ENCODE results near the gene PCDHGA7.
"Not testable (repeated sequence)": the region's sequence is repeated elsewhere in the genome, so short reads cannot be mapped to it uniquely, and the experiment has no call there.

PCDHGA7 gene

DNA sequence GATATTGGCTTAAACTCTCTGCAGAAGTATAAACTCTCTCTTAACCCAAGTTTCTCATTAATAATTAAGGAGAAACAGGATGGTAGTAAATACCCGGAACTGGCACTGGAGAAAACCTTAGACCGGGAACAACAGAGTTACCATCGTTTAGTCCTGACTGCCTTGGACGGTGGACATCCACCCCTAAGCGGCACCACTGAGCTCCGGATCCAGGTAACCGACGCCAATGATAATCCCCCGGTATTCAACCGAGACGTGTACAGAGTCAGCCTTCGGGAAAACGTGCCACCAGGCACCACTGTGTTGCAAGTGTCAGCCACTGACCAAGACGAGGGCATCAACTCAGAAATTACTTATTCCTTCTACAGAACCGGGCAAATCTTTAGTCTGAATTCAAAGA lies 16.1 kb downstream of the PCDHGA7 start:
- DNase-seq (ENCODE audit: low read depth) = no peak

DNA sequence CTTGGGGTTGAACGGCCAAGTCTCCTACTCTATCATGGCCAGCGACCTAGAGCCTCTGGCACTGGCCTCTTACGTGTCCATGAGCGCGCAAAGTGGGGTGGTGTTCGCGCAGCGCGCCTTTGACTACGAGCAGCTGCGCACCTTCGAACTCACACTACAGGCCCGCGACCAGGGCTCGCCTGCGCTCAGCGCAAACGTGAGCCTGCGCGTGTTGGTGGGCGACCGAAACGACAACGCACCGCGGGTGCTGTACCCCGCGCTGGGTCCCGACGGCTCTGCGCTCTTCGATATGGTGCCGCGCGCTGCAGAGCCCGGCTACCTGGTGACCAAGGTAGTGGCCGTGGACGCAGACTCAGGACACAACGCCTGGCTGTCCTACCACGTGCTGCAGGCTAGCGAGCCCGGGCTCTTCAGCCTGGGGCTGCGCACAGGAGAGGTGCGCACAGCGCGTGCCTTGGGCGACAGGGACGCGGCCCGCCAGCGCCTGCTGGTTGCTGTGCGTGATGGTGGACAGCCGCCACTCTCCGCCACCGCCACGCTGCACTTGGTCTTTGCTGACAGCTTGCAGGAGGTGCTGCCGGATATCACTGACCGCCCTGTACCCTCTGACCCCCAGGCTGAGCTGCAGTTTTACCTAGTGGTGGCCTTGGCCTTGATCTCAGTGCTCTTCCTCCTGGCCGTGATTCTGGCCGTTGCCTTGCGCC lies 17.2 kb downstream of the PCDHGA7 start:
- no peak for DNase-seq (ENCODE audit: low read depth)

DNA sequence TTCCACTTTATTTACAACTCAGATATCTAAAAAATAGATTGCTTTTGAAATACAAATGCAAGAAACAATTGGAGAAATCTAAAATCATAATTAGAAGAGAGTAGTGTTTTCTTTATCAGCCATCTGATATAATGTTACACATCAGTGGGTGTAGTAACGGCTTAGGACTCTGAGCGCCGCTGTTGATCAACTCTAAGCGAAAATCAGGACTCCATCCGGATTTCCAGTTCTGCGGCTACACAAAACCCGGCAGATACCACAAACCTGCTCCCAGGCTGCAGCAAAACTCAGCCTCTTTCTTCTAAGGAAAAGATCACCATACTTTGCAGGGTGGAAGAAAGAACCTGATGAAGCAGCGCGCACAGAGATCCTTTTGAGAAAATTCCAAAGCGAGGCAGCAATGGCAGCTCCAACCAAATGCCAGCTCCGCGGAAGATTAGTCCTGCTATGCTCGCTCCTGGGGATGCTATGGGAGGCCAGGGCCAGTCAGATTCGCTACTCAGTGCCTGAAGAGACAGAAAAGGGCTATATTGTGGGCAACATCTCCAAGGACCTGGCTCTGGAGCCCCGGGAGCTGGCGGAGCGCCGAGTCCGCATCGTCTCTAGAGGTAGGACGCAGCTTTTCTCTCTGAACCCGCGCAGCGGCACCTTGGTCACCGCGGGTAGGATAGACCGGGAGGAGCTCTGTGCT lies 20.2 kb downstream of the PCDHGA7 start, which contains the start of gene PCDHGA9:
PCDHGA9 (plus strand) TSS at position 226 of the 691 bp plus-strand sequence; CDS start at position 401, 175 bp downstream.
- no peak for DNase-seq (ENCODE audit: low read depth)

DNA sequence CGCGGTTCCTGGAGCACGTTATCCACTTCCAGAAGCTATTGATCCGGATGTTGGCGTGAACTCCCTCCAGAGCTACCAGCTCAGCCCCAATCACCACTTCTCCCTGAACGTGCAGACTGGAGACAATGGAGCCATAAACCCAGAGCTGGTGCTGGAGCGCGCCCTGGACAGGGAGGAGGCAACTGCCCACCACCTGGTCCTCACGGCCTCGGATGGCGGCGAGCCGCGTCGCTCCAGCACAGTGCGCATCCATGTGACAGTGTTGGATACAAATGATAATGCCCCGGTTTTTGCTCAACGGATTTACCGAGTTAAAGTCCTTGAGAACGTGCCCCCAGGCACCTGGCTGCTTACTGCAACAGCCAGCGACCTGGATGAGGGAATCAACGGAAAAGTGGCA lies 20.8 kb downstream of the PCDHGA7 start:
- no peak for DNase-seq (ENCODE audit: low read depth)

DNA sequence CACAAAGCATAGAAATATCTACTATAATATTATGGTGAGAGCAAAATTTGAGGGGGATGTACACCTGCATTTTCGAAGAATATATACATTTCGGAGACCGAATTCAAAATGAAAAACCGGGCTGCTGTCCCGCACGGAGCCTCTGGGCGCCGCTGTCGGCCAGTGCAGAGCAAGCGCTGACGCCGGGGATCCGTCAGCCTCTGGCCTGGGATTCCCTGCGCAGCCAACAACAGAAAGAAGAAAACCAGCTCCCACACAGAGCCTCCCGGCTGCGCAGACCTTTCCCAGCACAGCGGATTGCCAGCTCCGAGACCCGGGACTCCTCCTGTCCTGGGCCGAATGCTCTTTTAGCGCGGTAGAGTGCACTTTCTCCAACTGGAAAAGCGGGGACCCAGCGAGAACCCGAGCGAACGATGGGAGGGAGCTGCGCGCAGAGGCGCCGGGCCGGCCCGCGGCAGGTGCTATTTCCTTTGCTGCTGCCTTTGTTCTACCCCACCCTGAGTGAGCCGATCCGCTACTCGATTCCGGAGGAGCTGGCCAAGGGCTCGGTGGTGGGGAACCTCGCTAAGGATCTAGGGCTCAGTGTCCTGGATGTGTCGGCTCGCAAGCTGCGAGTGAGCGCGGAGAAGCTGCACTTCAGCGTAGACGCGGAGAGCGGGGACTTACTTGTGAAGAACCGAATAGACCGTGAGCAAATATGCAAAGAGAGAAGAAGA lies 25.4 kb downstream of the PCDHGA7 start, which contains the start of gene PCDHGB6:
PCDHGB6 (plus strand) TSS at position 232 of the 716 bp plus-strand sequence; CDS start at position 414, 182 bp downstream.
- DNase-seq (ENCODE audit: low read depth) = not testable (repeated sequence)

DNA sequence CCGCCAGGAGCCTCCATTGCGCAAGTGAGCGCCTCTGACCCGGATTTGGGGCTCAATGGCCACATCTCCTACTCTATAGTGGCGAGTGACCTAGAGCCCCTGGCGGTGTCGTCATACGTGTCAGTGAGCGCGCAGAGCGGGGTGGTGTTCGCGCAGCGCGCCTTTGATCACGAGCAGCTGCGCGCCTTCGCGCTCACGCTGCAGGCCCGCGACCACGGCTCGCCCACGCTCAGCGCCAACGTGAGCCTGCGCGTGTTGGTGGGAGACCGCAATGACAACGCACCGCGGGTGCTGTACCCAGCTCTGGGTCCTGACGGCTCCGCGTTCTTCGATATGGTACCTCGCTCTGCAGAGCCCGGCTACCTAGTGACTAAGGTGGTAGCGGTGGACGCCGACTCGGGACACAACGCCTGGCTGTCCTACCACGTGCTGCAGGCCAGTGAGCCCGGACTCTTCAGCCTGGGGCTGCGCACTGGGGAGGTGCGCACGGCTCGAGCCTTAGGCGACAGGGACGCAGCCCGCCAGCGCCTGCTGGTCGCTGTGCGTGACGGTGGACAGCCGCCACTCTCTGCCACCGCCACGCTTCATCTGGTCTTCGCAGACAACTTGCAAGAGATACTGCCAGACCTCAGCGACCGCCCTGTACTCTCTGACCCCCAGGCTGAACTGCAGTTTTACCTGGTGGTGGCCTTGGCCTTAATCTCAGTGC lies 27.2 kb downstream of the PCDHGA7 start:
- DNase-seq (ENCODE audit: low read depth) = no peak

DNA sequence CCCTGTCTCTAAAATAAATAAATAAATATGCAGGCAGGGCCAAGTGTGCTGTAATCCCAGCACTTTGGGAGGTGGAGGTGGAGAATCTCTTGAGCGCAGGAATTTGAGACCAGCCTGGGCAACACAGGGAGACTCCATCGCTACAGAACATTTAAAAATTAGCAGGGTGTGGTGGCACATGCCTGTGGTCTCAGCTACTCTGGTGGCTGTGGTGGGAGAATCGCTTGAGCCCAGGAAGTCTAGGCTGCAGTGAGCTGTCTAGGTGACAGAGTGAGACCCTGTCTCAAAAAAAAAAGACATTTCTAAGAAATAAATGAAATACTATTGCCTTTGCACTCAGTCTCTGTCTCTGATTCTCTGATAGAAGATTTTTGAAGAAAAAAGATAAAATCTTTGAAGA lies 29.0 kb downstream of the PCDHGA7 start:
- DNase-seq (ENCODE audit: low read depth) = no peak

DNA sequence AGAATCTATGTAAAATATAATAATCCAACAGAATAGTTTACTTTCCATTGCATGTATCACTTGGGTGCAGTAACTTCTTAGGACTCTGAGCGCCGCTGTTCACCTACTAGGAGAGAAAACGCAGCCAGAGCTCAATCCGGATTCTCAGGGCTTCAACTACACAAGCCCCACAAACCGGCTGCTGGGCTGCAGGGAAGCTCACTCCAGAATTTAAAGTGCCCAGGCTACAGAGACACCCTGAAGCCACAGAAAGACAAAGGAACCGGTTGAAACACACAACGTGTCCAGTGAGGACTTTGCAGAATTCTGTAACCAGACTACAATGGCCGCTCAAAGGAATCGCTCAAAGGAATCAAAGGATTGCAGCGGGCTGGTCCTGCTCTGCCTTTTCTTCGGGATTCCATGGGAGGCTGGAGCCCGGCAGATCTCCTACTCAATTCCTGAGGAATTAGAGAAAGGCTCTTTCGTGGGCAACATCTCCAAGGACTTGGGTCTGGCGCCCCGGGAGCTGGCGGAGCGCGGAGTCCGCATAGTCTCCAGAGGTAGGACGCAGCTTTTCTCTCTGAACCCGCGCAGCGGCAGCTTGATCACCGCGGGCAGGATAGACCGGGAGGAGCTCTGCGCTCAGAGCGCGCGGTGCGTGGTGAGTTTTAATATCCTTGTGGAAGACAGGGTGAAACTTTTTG lies 30.5 kb downstream of the PCDHGA7 start, which contains the start of gene PCDHGA10:
PCDHGA10 (plus strand) TSS at position 134 of the 686 bp plus-strand sequence; CDS start at position 323, 189 bp downstream.
- DNase-seq (ENCODE audit: low read depth) = no peak

DNA sequence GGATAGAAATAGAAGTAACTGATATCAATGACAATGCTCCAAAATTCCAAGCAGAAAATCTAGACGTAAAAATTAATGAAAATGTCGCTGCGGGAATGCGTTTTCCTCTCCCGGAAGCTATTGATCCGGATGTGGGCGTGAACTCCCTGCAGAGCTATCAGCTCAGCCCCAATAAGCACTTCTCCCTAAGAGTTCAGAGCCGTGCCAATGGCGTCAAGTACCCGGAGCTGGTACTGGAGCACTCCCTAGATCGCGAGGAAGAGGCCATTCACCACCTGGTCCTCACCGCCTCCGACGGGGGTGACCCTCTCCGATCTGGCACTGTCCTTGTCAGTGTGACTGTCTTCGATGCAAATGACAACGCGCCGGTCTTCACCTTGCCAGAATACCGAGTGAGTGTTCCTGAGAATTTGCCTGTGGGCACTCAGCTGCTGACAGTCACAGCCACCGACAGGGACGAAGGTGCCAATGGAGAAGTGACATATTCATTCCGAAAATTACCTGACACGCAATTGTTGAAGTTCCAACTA lies 31.1 kb downstream of the PCDHGA7 start:
- DNase-seq (ENCODE audit: low read depth) = no peak

DNA sequence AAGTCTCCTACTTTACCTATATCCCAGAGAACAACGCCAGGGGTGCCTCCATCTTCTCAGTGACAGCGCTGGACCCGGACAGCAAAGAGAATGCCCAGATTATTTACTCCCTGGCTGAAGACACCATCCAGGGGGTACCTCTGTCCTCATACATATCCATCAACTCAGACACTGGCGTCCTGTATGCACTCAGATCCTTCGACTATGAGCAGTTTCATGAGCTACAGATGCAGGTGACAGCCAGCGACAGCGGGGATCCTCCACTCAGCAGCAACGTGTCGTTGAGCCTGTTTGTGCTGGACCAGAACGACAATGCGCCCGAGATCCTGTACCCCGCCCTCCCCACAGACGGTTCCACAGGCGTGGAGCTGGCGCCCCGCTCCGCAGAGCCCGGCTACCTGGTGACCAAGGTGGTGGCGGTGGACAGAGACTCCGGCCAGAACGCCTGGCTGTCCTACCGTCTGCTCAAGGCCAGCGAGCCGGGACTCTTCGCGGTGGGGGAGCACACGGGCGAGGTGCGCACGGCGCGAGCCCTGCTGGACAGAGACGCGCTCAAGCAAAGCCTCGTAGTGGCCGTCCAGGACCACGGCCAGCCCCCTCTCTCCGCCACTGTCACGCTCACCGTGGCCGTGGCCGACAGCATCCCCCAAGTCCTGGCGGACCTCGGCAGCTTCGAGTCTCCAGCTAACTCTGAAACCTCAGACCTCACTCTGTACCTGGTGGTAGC lies 32.2 kb downstream of the PCDHGA7 start:
- not testable (repeated sequence) for DNase-seq (ENCODE audit: low read depth)

DNA sequence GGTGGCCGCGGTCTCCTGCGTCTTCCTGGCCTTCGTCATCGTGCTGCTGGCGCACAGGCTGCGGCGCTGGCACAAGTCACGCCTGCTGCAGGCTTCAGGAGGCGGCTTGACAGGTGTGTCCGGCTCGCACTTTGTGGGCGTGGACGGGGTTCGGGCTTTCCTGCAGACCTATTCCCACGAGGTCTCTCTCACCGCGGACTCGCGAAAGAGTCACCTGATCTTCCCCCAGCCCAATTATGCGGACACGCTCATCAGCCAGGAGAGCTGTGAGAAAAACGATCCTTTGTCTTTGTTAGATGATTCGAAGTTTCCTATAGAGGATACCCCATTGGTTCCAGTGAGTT lies 32.7 kb downstream of the PCDHGA7 start:
- DNase-seq (ENCODE audit: low read depth) = not testable (repeated sequence)

DNA sequence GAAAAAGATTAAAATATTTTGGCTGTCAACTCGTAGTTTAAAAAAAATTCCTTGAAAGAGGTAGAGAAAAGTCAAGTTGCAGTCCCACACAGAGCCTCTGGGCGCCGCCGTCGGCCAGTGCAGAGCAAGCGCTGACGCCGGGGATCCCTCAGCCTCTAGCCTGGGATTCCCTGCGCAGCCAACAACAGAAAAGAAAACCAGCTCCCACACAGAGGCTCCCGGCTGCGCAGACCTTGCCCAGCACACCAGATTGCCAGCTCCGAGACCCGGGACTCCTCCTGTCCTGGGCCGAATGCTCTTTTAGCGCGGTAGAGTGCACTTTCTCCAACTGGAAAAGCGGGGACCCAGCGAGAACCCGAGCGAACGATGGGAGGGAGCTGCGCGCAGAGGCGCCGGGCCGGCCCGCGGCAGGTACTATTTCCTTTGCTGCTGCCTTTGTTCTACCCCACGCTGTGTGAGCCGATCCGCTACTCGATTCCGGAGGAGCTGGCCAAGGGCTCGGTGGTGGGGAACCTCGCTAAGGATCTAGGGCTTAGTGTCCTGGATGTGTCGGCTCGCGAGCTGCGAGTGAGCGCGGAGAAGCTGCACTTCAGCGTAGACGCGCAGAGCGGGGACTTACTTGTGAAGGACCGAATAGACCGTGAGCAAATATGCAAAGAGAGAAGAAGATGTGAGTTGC lies 35.1 kb downstream of the PCDHGA7 start, which contains the start of gene PCDHGB7:
PCDHGB7 (plus strand) TSS at position 184 of the 679 bp plus-strand sequence; CDS start at position 367, 183 bp downstream.
- not testable (repeated sequence) for DNase-seq (ENCODE audit: low read depth)

DNA sequence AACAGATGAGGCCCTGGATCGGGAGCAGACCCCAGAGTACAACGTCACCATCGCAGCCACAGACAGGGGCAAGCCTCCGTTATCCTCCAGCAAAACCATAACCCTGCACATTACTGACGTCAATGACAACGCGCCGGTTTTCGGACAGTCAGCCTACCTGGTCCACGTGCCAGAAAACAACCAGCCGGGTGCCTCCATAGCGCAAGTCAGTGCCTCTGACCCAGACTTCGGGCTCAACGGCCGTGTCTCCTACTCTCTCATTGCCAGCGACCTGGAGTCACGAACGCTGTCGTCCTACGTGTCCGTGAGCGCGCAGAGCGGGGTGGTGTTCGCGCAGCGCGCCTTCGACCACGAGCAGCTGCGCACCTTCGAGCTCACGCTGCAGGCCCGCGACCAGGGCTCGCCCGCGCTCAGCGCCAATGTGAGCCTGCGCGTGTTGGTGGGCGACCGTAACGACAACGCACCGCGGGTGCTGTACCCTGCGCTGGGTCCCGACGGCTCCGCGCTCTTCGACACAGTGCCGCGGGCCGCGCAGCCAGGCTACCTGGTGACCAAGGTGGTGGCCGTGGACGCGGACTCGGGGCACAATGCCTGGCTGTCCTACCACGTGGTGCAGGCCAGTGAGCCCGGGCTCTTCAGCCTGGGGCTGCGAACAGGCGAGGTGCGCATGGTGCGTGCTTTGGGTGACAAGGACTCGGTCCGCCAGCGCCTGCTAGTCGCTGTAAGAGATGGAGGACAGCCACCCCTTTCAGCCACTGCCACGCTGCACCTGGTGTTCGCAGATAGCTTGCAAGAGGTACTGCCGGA lies 36.7 kb downstream of the PCDHGA7 start:
- no peak for DNase-seq (ENCODE audit: low read depth)

DNA sequence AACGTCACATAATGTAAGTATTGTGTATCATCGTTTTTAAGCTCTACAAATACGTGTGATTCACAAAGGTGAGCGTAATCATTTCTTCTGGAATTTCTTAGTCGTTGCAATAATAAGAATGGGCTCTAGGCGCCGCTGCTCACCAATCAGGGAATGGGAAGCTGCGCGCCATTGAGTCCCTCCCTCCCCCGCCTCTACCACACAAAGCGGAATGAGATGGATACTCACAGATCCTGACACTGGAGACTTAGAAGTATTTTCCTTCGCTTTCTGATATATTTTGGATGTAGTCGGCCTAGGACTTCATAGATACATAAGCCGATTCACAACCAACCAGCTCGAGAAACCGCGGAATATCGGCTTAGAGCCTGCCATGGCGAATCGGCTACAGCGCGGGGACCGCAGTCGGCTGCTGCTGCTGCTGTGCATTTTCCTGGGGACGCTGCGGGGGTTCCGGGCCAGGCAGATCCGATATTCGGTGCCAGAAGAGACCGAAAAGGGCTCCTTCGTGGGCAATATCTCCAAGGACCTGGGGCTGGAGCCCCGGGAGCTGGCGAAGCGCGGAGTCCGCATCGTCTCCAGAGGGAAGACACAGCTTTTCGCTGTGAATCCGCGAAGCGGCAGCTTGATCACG lies 38.4 kb downstream of the PCDHGA7 start, which contains the start of gene PCDHGA11:
PCDHGA11 (plus strand) TSS at position 197 of the 634 bp plus-strand sequence; CDS start at position 374, 177 bp downstream.
- DNase-seq (ENCODE audit: low read depth) = no peak

DNA sequence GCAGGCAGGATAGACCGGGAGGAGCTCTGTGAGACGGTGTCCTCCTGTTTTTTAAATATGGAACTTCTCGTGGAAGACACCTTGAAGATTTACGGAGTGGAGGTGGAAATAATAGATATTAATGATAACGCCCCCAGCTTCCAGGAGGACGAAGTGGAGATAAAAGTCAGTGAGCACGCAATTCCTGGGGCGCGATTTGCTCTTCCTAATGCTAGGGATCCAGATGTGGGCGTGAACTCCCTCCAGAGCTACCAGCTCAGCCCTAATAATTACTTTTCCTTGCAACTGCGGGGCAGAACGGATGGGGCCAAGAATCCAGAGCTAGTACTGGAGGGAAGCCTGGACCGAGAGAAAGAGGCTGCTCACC lies 38.9 kb downstream of the PCDHGA7 start:
- DNase-seq (ENCODE audit: low read depth) = no peak

DNA sequence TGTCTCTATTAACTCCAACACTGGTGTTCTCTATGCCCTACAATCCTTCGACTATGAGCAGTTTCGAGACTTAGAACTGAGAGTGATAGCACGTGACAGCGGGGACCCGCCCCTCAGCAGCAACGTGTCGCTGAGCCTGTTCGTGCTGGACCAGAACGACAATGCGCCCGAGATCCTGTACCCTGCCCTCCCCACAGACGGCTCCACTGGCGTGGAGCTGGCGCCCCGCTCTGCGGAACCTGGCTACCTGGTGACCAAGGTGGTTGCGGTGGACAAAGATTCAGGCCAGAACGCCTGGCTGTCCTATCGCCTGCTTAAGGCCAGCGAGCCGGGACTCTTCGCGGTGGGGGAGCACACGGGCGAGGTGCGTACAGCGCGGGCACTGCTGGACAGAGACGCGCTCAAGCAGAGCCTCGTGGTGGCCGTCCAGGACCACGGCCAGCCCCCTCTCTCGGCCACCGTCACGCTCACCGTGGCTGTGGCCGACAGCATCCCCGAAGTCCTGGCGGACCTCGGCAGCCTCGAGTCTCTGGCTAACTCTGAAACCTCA lies 40.3 kb downstream of the PCDHGA7 start:
- no peak for DNase-seq (ENCODE audit: low read depth)

DNA sequence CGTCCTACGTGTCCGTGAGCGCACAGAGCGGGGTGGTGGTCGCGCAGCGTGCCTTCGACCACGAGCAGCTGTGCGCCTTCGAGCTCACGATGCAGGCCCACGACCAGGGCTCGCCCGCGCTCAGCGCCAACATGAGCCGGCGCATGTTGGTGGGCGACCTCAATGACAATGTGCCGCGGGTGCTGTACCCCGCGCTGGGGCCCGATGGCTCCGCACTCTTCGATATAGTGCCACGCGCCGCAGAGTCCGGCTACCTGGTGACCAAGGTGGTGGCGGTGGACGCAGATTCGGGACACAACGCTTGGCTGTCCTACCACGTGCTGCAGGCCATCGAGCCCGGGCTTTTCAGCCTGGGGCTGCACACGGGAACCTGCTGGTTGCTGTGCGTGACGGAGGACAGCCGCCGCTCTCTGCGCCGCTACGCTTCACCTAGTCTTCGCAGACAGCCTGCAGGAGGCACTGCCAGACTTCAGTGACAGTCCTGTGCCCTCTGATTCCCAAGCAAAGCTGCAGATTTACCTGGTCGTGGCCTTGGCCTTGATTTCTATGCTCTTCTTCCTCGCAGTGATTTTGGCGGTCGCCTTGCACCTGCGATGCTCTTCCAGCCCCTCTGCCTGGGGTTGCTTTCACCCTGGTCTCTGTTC lies 45.4 kb downstream of the PCDHGA7 start:
- no peak for DNase-seq (ENCODE audit: low read depth)
